GM06990 (cell line): ENCODE data around the gene PLPP4.

Experiments used
- DNase-seq: peaks from one replicate; pipeline ENCODE4 v3.0.0-alpha.2; 2011; ENCODE audit not compliant: insufficient read length; ENCODE audit errors: extremely low read depth
- H3K27me3 ChIP-seq: replicated peaks from 2 replicates; pipeline ENCODE4 v1.6.0; 2011; ENCODE audit warnings: low read length; ENCODE audit not compliant: control insufficient read depth, insufficient read depth
- H3K36me3 ChIP-seq: 2 replicates; pipeline ENCODE4 v1.5.1; 2011; ENCODE audit warnings: low read length; ENCODE audit not compliant: control insufficient read depth, insufficient read depth
- H3K4me3 ChIP-seq: replicated peaks from 2 replicates; pipeline ENCODE4 v1.5.1; 2011; ENCODE audit warnings: low read depth, mild to moderate bottlenecking, control low read depth, low read length
- CTCF ChIP-seq: IDR thresholded peaks from 2 replicates; pipeline ENCODE4 v1.5.1; 2011; ENCODE audit warnings: low read length, control low read depth, mild to moderate bottlenecking, inconsistent platforms; ENCODE audit not compliant: insufficient read depth, poor library complexity, severe bottlenecking

The PLPP4 gene

GRCh38 chr10:120456143-120456625, 843 bp upstream of the PLPP4 start:
- TF ChIP-seq CTCF, result no peak
- Histone ChIP-seq H3K4me3 (peak overlapping the region; percentile 49), H3K27me3 (peaks cover 6% of the 10 kb centered on the region; the same call in 1 of the 2 replicates), H3K36me3 (no peaks in the 10 kb centered on the region)
- no peak for DNase-seq

GRCh38 chr10:120457431-120458172, 575 bp downstream of the PLPP4 start:
- Histone ChIP-seq H3K36me3 (no peaks in the 10 kb centered on the region), H3K27me3 (peaks cover 6% of the 10 kb centered on the region; the same call in 1 of the 2 replicates), H3K4me3 (no peak overlapping the region)
- TF ChIP-seq CTCF, result no peak
- no peak for DNase-seq

- no peak overlapping the region for H3K4me3 ChIP-seq
- TF ChIP-seq CTCF, result no peak
- no peak for DNase-seq
- H3K27me3 ChIP-seq, result peaks cover 6% of the 10 kb centered on the region; the same call in 1 of the 2 replicates
- no peaks in the 10 kb centered on the region for H3K36me3 ChIP-seq
Measured at GRCh38 chr10:120458432-120458831, 1.4 kb downstream of the PLPP4 start.

- no peak for DNase-seq
Measured at GRCh38 chr10:120459185-120459584, 2.2 kb downstream of the PLPP4 start.

GRCh38 chr10:120460186-120460585, 3.2 kb downstream of the PLPP4 start:
- Histone ChIP-seq H3K36me3 (no peaks in the 10 kb centered on the region), H3K27me3 (peaks cover 6% of the 10 kb centered on the region; the same call in 1 of the 2 replicates), H3K4me3 (no peak overlapping the region)
- DNase-seq, result no peak
- no peak for TF ChIP-seq CTCF

More at GRCh38 chr10:120459185-120459584, 2.2 kb downstream of the PLPP4 start:
- Histone ChIP-seq H3K4me3 (no peak overlapping the region), H3K27me3 (peaks cover 6% of the 10 kb centered on the region; the same call in 1 of the 2 replicates), H3K36me3 (no peaks in the 10 kb centered on the region)
- TF ChIP-seq CTCF, result no peak
